SK-N-SH (cell line): Measurements from ENCODE around the gene TNNT3. TPM values are rescaled to one million over a fixed set of nuclear protein-coding genes. Genes with fewer than 3 reads are reported as not detected.

ENCODE experiments used
- CTCF ChIA-PET: fragments of 300-600, 350-600 bp; formaldehyde crosslinking; extraction: SDS; loops from one replicate; lab custom pipeline; 2021; lab: Yijun Ruan, JAX
- POLR2A ChIA-PET: fragments of 350-600 bp; sonication (Branson Sonifier 250); formaldehyde crosslinking; extraction: SDS; loops from one replicate; lab custom pipeline; 2020; ENCODE audit warnings: antibody characterized with exemption, inconsistent platforms; lab: Yijun Ruan, JAX
- DNase-seq: peaks from one replicate; pipeline ENCODE4 v3.0.0; 2012
- H2AFZ ChIP-seq: fragments of 200-600 bp; sonication (generic); 2 replicates; pipeline ENCODE4 v1.8.1; 2016; ENCODE audit warnings: antibody characterized with exemption, mild to moderate bottlenecking, low read depth
- H3F3A ChIP-seq: fragments of 200-600 bp; sonication (generic); replicated peaks from 2 replicates; pipeline ENCODE3; 2016; ENCODE audit warnings: antibody characterized with exemption, mild to moderate bottlenecking; ENCODE audit not compliant: insufficient read depth
- H3K27ac ChIP-seq, 2 experiments: fragments of 200-500 bp in 1 of 2; fragments of 200-600 bp in 1 of 2; sonication (Bioruptor generic) in 1 of 2; sonication (generic), shearing (Covaris generic) in 1 of 2; 2 replicates each; pipeline versions ENCODE4 v1.5.1 to v1.6.1; 2014 to 2016; ENCODE audit warnings: low read depth in 2 of 2, inconsistent platforms in 1 of 2, low read length in 1 of 2, mild to moderate bottlenecking in 1 of 2, mixed read lengths in 1 of 2
- H3K27me3 ChIP-seq: fragments of 200-600 bp; sonication (generic), shearing (Covaris generic); 2 replicates; pipeline ENCODE4 v1.6.1; 2016; ENCODE audit warnings: mixed run types; ENCODE audit not compliant: insufficient read depth
- H3K36me3 ChIP-seq, 2 experiments: fragments of 200-500 bp in 1 of 2; fragments of 200-600 bp in 1 of 2; sonication (Bioruptor generic) in 1 of 2; sonication (generic) in 1 of 2; replicated peaks in 1 of 2; 2 replicates each; pipeline versions ENCODE3 to v1.5.1; 2014 to 2016; ENCODE audit warnings: low read length in 1 of 2, mild to moderate bottlenecking in 1 of 2; ENCODE audit not compliant: insufficient read depth in 2 of 2, control insufficient read depth in 1 of 2
- H3K4me1 ChIP-seq, 2 experiments: fragments of 200-500 bp in 1 of 2; fragments of 200-600 bp in 1 of 2; sonication (Bioruptor generic) in 1 of 2; sonication (generic), shearing (Covaris generic) in 1 of 2; 2 replicates each; pipeline versions ENCODE4 v1.5.1 to v1.6.1; 2014 to 2016; ENCODE audit warnings: low read depth in 1 of 2, low read length in 1 of 2, mixed run types in 1 of 2; ENCODE audit not compliant: insufficient read depth in 2 of 2, control insufficient read depth in 1 of 2
- H3K4me2 ChIP-seq: fragments of 200-600 bp; sonication (generic), shearing (Covaris generic); 2 replicates; pipeline ENCODE4 v1.6.1; 2017; ENCODE audit warnings: mixed run types
- H3K4me3 ChIP-seq, 2 experiments: fragments of 200-500 bp in 1 of 2; fragments of 200-600 bp in 1 of 2; sonication (Bioruptor generic) in 1 of 2; sonication (generic), shearing (Covaris generic) in 1 of 2; 2 replicates each; pipeline versions ENCODE4 v1.5.1 to v1.8.1; 2014 to 2016; ENCODE audit warnings: low read depth in 2 of 2, inconsistent platforms in 1 of 2, low read length in 1 of 2, mild to moderate bottlenecking in 1 of 2, mixed read lengths in 1 of 2, moderate library complexity in 1 of 2
- H3K79me2 ChIP-seq: fragments of 200-600 bp; sonication (generic); 2 replicates; pipeline ENCODE4 v1.8.1; 2017; ENCODE audit warnings: mild to moderate bottlenecking; ENCODE audit not compliant: insufficient read depth
- H3K9ac ChIP-seq: fragments of 200-600 bp; sonication (generic); 2 replicates; pipeline ENCODE4 v1.6.1; 2017; ENCODE audit warnings: mixed run types
- H3K9me2 ChIP-seq: fragments of 200-600 bp; sonication (generic); 2 replicates; pipeline ENCODE4 v1.6.1; 2017; ENCODE audit warnings: mixed run types
- H3K9me3 ChIP-seq: fragments of 200-600 bp; sonication (generic); 2 replicates; pipeline ENCODE4 v1.6.1; 2017; ENCODE audit warnings: mixed run types, mild to moderate bottlenecking, moderate library complexity
- H4K20me1 ChIP-seq: fragments of 200-600 bp; sonication (generic); 2 replicates; pipeline ENCODE4 v1.6.1; 2017; ENCODE audit warnings: mild to moderate bottlenecking, mixed run types; ENCODE audit not compliant: insufficient read depth
- CHD2 ChIP-seq: fragments of 150-350 bp; IDR thresholded peaks from 2 replicates; pipeline ENCODE4 v1.6.1; 2018; ENCODE audit warnings: low read length; ENCODE audit not compliant: partially characterized antibody
- CTCF ChIP-seq: fragments of 200-600 bp; sonication (generic); IDR thresholded peaks from 2 replicates; pipeline ENCODE4 v1.6.1; 2017; ENCODE audit warnings: antibody characterized with exemption, mild to moderate bottlenecking, moderate library complexity
- EP300 ChIP-seq, 2 experiments: IDR thresholded peaks; 2 replicates each; pipeline versions ENCODE4 v1.4.0 to v1.6.1; 2012; ENCODE audit warnings: borderline replicate concordance in 1 of 2, low read depth in 1 of 2, low read length in 1 of 2
- EZH2phosphoT487 ChIP-seq: fragments of 200-600 bp; sonication (generic); IDR thresholded peaks from 2 replicates; pipeline ENCODE4 v1.6.1; 2017; ENCODE audit warnings: low read depth, mixed run types, mild to moderate bottlenecking, antibody characterized with exemption, moderate library complexity, borderline replicate concordance
- FOXJ3 ChIP-seq: sonication (generic); formaldehyde crosslinking; IDR thresholded peaks from 2 replicates; pipeline ENCODE4 v1.5.1; 2020; ENCODE audit warnings: mild to moderate bottlenecking, missing genetic modification reagents
- JUND ChIP-seq: IDR thresholded peaks from 2 replicates; pipeline ENCODE4 v1.4.0; 2012
- MAX ChIP-seq: IDR thresholded peaks from 2 replicates; pipeline ENCODE4 v1.4.0; 2012; ENCODE audit warnings: low read depth
- MEF2A ChIP-seq: IDR thresholded peaks from 2 replicates; pipeline ENCODE4 v1.4.0; 2012; ENCODE audit warnings: low read depth, borderline replicate concordance
- NRF1 ChIP-seq: IDR thresholded peaks from 2 replicates; pipeline ENCODE4 v1.6.1; 2012; ENCODE audit warnings: low read depth, mild to moderate bottlenecking, low read length
- POLR2AphosphoS5 ChIP-seq: IDR thresholded peaks from 2 replicates; pipeline ENCODE4 v1.6.1; 2012; ENCODE audit warnings: low read depth, low read length
- RCOR1 ChIP-seq: fragments of 150-350 bp; IDR thresholded peaks from 2 replicates; pipeline ENCODE4 v1.6.1; 2017; ENCODE audit warnings: antibody characterized with exemption, low read length
- REST ChIP-seq: IDR thresholded peaks from 2 replicates; pipeline ENCODE4 v1.6.1; 2012; ENCODE audit warnings: mild to moderate bottlenecking, low read depth, low read length, moderate library complexity
- RXRA ChIP-seq: IDR thresholded peaks from 2 replicates; pipeline ENCODE4 v1.4.0; 2012; ENCODE audit warnings: low read depth, mild to moderate bottlenecking, borderline replicate concordance
- SIN3A ChIP-seq: IDR thresholded peaks from 2 replicates; pipeline ENCODE4 v1.6.1; 2012; ENCODE audit warnings: low read depth, mild to moderate bottlenecking, low read length, moderate library complexity, borderline replicate concordance
- YY1 ChIP-seq: IDR thresholded peaks from 2 replicates; pipeline ENCODE4 v1.4.0; 2012; ENCODE audit warnings: low read depth, mild to moderate bottlenecking
- WGBS: methylation state at CpG from one replicate; pipeline ENCODE4 v1.1.6; 2017; ENCODE audit warnings: low lambda C conversion rate; 5-methylcytosine and 5-hydroxymethylcytosine counted together
- polyA plus RNA-seq, 3 experiments: library from polyadenylated mRNA; depleted of rRNA; stranded (reverse); fragments of >200 nt; gene quantifications; 2 replicates each; pipeline ENCODE4 v1.2.3, GENCODE V29; 2012

TNNT3 gene
- polyA plus RNA-seq, 1 of the 3 experiments (the other 2 are of a cell fraction): not detected

GRCh38 chr11:1924646-1925372, 5.3 kb downstream of the TNNT3 start (continued):
- no peak for TF ChIP-seq EZH2phosphoT487
- TF ChIP-seq RCOR1: no peak
- TF ChIP-seq EP300 (IDR thresholded peaks at IDR 0.05; ENCODE audit: borderline replicate concordance in 1 of 2, low read depth in 1 of 2, low read length in 1 of 2): no peak
- TF ChIP-seq POLR2AphosphoS5: no peak
- TF ChIP-seq NRF1: no peak
- no peak for TF ChIP-seq REST
- no peak for TF ChIP-seq RXRA
- TF ChIP-seq SIN3A: no peak

- ChIA-PET POLR2A (no interaction called here), CTCF (interaction anchor here (5.1 kb wide), 1 partner anchor 43 kb away, joined by 40 read pairs; no protein-coding TSS in a partner anchor)
- no peaks in the 10 kb centered on the region for H3K79me2 ChIP-seq
- peak; percentile 36 for DNase-seq
- 54% methylated on average over 13 of the region's 23 CpGs for WGBS
- no peak overlapping the region for H3K4me2 ChIP-seq
- no peak overlapping the region for H3K27ac ChIP-seq
- H4K20me1 ChIP-seq: no peaks in the 10 kb centered on the region
- no peak overlapping the region for H2AFZ ChIP-seq
- no peak overlapping the region for H3K9ac ChIP-seq
- H3K4me1 ChIP-seq: peaks cover 0 to 15% of the 10 kb centered on the region in 2 experiments; a peak in 1 of 4 replicates
- no peaks in the 10 kb centered on the region for H3K9me3 ChIP-seq
- TF ChIP-seq CHD2: no peak
- no peak for TF ChIP-seq RXRA
- no peak for TF ChIP-seq MEF2A
- no peak for TF ChIP-seq JUND
- TF ChIP-seq EP300 (IDR thresholded peaks at IDR 0.05; ENCODE audit: borderline replicate concordance in 1 of 2, low read depth in 1 of 2, low read length in 1 of 2): no peak
- TF ChIP-seq CTCF: no peak
- TF ChIP-seq MAX: no peak
- no peak for TF ChIP-seq EZH2phosphoT487
- TF ChIP-seq YY1: no peak
- no peak for TF ChIP-seq FOXJ3 (CRISPR knock-in tag)
- H3K27me3 ChIP-seq: no peaks in the 10 kb centered on the region
- no peaks in the 10 kb centered on the region for H3K36me3 ChIP-seq
- no peaks in the 10 kb centered on the region for H3K9me2 ChIP-seq
- H3K4me3 ChIP-seq: no peak overlapping the region
- no peaks in the 10 kb centered on the region for H3F3A ChIP-seq
Observed at GRCh38 chr11:1925373-1926155, 6.1 kb downstream of the TNNT3 start.
